Measurements from ENCODE around the gene LHFPL2.

GRCh38 chr5:78518365-78519197 lies 130.0 kb downstream of the LHFPL2 start:
- TF ChIP-seq, protein P1, sequence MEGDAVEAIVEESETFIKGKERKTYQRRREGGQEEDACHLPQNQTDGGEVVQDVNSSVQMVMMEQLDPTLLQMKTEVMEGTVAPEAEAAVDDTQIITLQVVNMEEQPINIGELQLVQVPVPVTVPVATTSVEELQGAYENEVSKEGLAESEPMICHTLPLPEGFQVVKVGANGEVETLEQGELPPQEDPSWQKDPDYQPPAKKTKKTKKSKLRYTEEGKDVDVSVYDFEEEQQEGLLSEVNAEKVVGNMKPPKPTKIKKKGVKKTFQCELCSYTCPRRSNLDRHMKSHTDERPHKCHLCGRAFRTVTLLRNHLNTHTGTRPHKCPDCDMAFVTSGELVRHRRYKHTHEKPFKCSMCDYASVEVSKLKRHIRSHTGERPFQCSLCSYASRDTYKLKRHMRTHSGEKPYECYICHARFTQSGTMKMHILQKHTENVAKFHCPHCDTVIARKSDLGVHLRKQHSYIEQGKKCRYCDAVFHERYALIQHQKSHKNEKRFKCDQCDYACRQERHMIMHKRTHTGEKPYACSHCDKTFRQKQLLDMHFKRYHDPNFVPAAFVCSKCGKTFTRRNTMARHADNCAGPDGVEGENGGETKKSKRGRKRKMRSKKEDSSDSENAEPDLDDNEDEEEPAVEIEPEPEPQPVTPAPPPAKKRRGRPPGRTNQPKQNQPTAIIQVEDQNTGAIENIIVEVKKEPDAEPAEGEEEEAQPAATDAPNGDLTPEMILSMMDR (IDR thresholded peaks at IDR 0.05), result no peak
- TF ChIP-seq POLR2A (IDR thresholded peaks at IDR 0.05), result no peak

Data from testis (tissue), 2 donors.